ENCODE results near the gene ZNF70. TPM values are rescaled to one million over a fixed set of nuclear protein-coding genes. Genes with fewer than 3 reads are reported as not detected.

The ZNF70 gene
- total and polyA plus RNA-seq, 2 of the 13 experiments (the other 11 are each of a cell fraction or from before 2014, with no cell fraction given) = 0.62 to 3.6 TPM

- TF ChIP-seq KDM6A (CRISPR knock-in tag; IDR thresholded peaks at IDR 0.05; ENCODE audit: low read depth) (no peak), PRPF4 (IDR thresholded peaks at IDR 0.05; ENCODE audit: low read depth, low read length, poor library complexity, severe bottlenecking) (no peak), ZNF343 (CRISPR knock-in tag; IDR thresholded peaks at IDR 0.05) (peak; percentile 85; the same call in 1 of the 2 replicates), NKX3-1 (CRISPR knock-in tag; IDR thresholded peaks at IDR 0.05) (no peak; the same call in 1 of the 2 replicates), THAP11 (CRISPR knock-in tag; IDR thresholded peaks at IDR 0.05) (no peak; the same call in 1 of the 2 replicates), NCOA5 (CRISPR knock-in tag; IDR thresholded peaks at IDR 0.05) (no peak), ZNF563 (CRISPR knock-in tag; IDR thresholded peaks at IDR 0.05) (peak; percentile 13; the same call in 1 of the 2 replicates), ATF7-NPFF (CRISPR knock-in tag; IDR thresholded peaks at IDR 0.05; ENCODE audit: low read depth) (no peak; the same call in 1 of the 2 replicates), POLR2A (IDR thresholded peaks at IDR 0.05; ENCODE audit: insufficient read depth in 1 of 2, low read depth in 2 of 2, low read length in 2 of 2) (peak; percentile 67 to 69), KMT2A (CRISPR knock-in tag; IDR thresholded peaks at IDR 0.05) (no peak; the same call in 1 of the 2 replicates), FOXK2 (IDR thresholded peaks at IDR 0.05) (no peak), ZBTB21 (CRISPR knock-in tag; IDR thresholded peaks at IDR 0.05) (no peak), CHD2 (IDR thresholded peaks at IDR 0.05; ENCODE audit: low read depth, low read length) (no peak), IRF1 (CRISPR knock-in tag; IDR thresholded peaks at IDR 0.05; ENCODE audit: low read depth) (0 out of 2 replicates have a peak, but pooled peaks have one; percentile 46), ISX (CRISPR knock-in tag; conservative IDR thresholded peaks at IDR 0.05) (0 out of 2 replicates have a peak, but pooled peaks have one; percentile 46), ZNF432 (CRISPR knock-in tag; IDR thresholded peaks at IDR 0.05; ENCODE audit: borderline replicate concordance) (no peak), ZNF235 (CRISPR knock-in tag; IDR thresholded peaks at IDR 0.05; ENCODE audit: borderline replicate concordance) (no peak), POLR2AphosphoS5 (IDR thresholded peaks at IDR 0.05; ENCODE audit: low read depth, low read length) (peak; percentile 77), TFE3 (CRISPR knock-in tag; IDR thresholded peaks at IDR 0.05) (peak; percentile 57; the same call in 1 of the 2 replicates), HCFC1 (IDR thresholded peaks at IDR 0.05; ENCODE audit: low read depth, low read length) (0 out of 2 replicates have a peak, but pooled peaks have one; percentile 17), ARNTL (CRISPR knock-in tag; IDR thresholded peaks at IDR 0.05) (peak; percentile 58), ATAD3A (CRISPR knock-in tag; IDR thresholded peaks at IDR 0.05) (no peak), BORCS8-MEF2B (CRISPR knock-in tag; IDR thresholded peaks at IDR 0.05) (peak; percentile 68), ZBTB33 (CRISPR knock-in tag; IDR thresholded peaks at IDR 0.05) (no peak), MED13 (CRISPR knock-in tag; IDR thresholded peaks at IDR 0.05) (no peak), FOXP1 (IDR thresholded peaks at IDR 0.05) (no peak), FOXP1 (CRISPR knock-in tag; IDR thresholded peaks at IDR 0.05) (no peak), SAP130 (CRISPR knock-in tag; IDR thresholded peaks at IDR 0.05; ENCODE audit: low read depth) (peak; percentile 65), ZFP37 (CRISPR knock-in tag; IDR thresholded peaks at IDR 0.05; ENCODE audit: borderline replicate concordance) (no peak; the same call in 1 of the 2 replicates)
These were observed 17.0 kb upstream of the ZNF70 start, which contains the start of gene CHCHD10 (continued) for GRCh38 chr22:23767673-23768548.
